GM12872 (cell line): ENCODE data around the gene CACYBP.

Experiments used
- CTCF ChIP-seq: IDR thresholded peaks from 3 replicates; pipeline ENCODE4 v1.5.1; 2011; ENCODE audit warnings: low read depth, mild to moderate bottlenecking, low read length, moderate library complexity; ENCODE audit not compliant: insufficient read depth

Gene CACYBP

GRCh38 chr1:174958396-174958795 is 41.4 kb upstream of the CACYBP start:
- no peak for TF ChIP-seq CTCF

GRCh38 chr1:174960362-174960761 is 39.4 kb upstream of the CACYBP start:
- no peak for TF ChIP-seq CTCF

GRCh38 chr1:174963529-174964125 is 36.1 kb upstream of the CACYBP start:
- no peak for TF ChIP-seq CTCF

- TF ChIP-seq CTCF, result no peak
Observed at GRCh38 chr1:174964261-174964971, 35.3 kb upstream of the CACYBP start.

- no peak for TF ChIP-seq CTCF
Observed at GRCh38 chr1:174964972-174965361, 34.8 kb upstream of the CACYBP start.

GRCh38 chr1:174965362-174966007 is 34.3 kb upstream of the CACYBP start:
- no peak for TF ChIP-seq CTCF

GRCh38 chr1:174966008-174966572 is 33.7 kb upstream of the CACYBP start:
- TF ChIP-seq CTCF, result no peak
